ENCODE data around the gene NPTXR.

GRCh38 chr22:38841635-38842034 lies 2.2 kb downstream of the NPTXR start:
- TF ChIP-seq CTCF (IDR thresholded peaks at IDR 0.05) = no peak
- no peak for TF ChIP-seq POLR2A (IDR thresholded peaks at IDR 0.05)
- TF ChIP-seq POLR2AphosphoS5 (IDR thresholded peaks at IDR 0.05) = no peak
- TF ChIP-seq EP300 (IDR thresholded peaks at IDR 0.05) = no peak
